H9 (cell line): ENCODE measurements around the gene KCTD1. TPM values are rescaled to one million over a fixed set of nuclear protein-coding genes. Genes with fewer than 3 reads are reported as not detected.

ENCODE experiments used
- DNase-seq: peaks from one replicate; pipeline ENCODE4 v3.0.0-alpha.2; 2017
- H2AFZ ChIP-seq: one replicate; pipeline ENCODE4 v1.6.1; 2013; ENCODE audit warnings: mild to moderate bottlenecking, low read length, control low read depth, moderate library complexity
- H2AK5ac ChIP-seq: 2 replicates; pipeline ENCODE4 v1.6.1; 2013; ENCODE audit warnings: low read length, control low read depth, mixed read lengths; ENCODE audit not compliant: insufficient read length
- H2BK120ac ChIP-seq: one replicate; pipeline ENCODE4 v1.6.1; 2013; ENCODE audit warnings: low read depth, mild to moderate bottlenecking, low read length, control low read depth, inconsistent platforms; ENCODE audit not compliant: poor library complexity, severe bottlenecking
- H2BK12ac ChIP-seq: 2 replicates; pipeline ENCODE4 v1.6.1; 2013; ENCODE audit warnings: low read length, control low read depth, mixed read lengths, low read depth; ENCODE audit not compliant: insufficient read length
- H2BK15ac ChIP-seq: 2 replicates; pipeline ENCODE4 v1.6.1; 2013; ENCODE audit warnings: low read depth, low read length, control low read depth
- H2BK20ac ChIP-seq: one replicate; pipeline ENCODE4 v1.6.1; 2013; ENCODE audit warnings: low read depth, mild to moderate bottlenecking, low read length, control low read depth, inconsistent platforms; ENCODE audit not compliant: poor library complexity, severe bottlenecking
- H2BK5ac ChIP-seq: 2 replicates; pipeline ENCODE4 v1.6.1; 2013; ENCODE audit warnings: low read length, control low read depth, mixed read lengths; ENCODE audit not compliant: insufficient read length
- H3K14ac ChIP-seq: 2 replicates; pipeline ENCODE4 v1.6.1; 2013; ENCODE audit warnings: low read length, control low read depth; ENCODE audit not compliant: insufficient read depth
- H3K18ac ChIP-seq: 2 replicates; pipeline ENCODE4 v1.6.1; 2013; ENCODE audit warnings: low read depth, mild to moderate bottlenecking, mixed read lengths, low read length, control low read depth; ENCODE audit not compliant: insufficient read length
- H3K23ac ChIP-seq: 2 replicates; pipeline ENCODE4 v1.6.1; 2013; ENCODE audit warnings: low read length, control low read depth, mixed read lengths, low read depth; ENCODE audit not compliant: insufficient read length
- H3K23me2 ChIP-seq: 2 replicates; pipeline ENCODE4 v1.6.1; 2013; ENCODE audit warnings: low read depth, mild to moderate bottlenecking, mixed read lengths, low read length, control low read depth; ENCODE audit not compliant: insufficient read length, poor library complexity, severe bottlenecking
- H3K27ac ChIP-seq: 2 replicates; pipeline ENCODE4 v1.5.1; 2013; ENCODE audit warnings: low read length, control low read depth, mixed read lengths, low read depth; ENCODE audit not compliant: insufficient read length
- H3K27me3 ChIP-seq: 2 replicates; pipeline ENCODE4 v1.6.1; 2013; ENCODE audit warnings: low read length, control low read depth, inconsistent platforms; ENCODE audit not compliant: insufficient read depth
- H3K4ac ChIP-seq: 2 replicates; pipeline ENCODE4 v1.6.1; 2013; ENCODE audit warnings: low read depth, mild to moderate bottlenecking, control low read depth, inconsistent platforms, low read length, moderate library complexity
- H3K4me1 ChIP-seq: 2 replicates; pipeline ENCODE4 v1.6.1; 2013; ENCODE audit warnings: low read length, control low read depth, inconsistent platforms; ENCODE audit not compliant: insufficient read depth
- H3K4me2 ChIP-seq: 2 replicates; pipeline ENCODE4 v1.6.1; 2013; ENCODE audit warnings: low read length, control low read depth, mixed read lengths; ENCODE audit not compliant: insufficient read length, insufficient read depth
- H3K56ac ChIP-seq: 2 replicates; pipeline ENCODE4 v1.6.1; 2013; ENCODE audit warnings: low read depth, mild to moderate bottlenecking, mixed read lengths, low read length, control low read depth; ENCODE audit not compliant: insufficient read length
- H3K79me1 ChIP-seq: 2 replicates; pipeline ENCODE4 v1.6.1; 2013; ENCODE audit warnings: low read depth, mild to moderate bottlenecking, moderate library complexity, low read length, control low read depth, inconsistent platforms; ENCODE audit not compliant: insufficient read depth, poor library complexity, severe bottlenecking
- H3K79me2 ChIP-seq: 2 replicates; pipeline ENCODE4 v1.6.1; 2013; ENCODE audit warnings: low read length, control low read depth, inconsistent platforms; ENCODE audit not compliant: insufficient read depth
- H3K9ac ChIP-seq: 2 replicates; pipeline ENCODE4 v1.6.1; 2013; ENCODE audit warnings: low read length, control low read depth, mixed read lengths; ENCODE audit not compliant: insufficient read length; ENCODE audit errors: extremely low read depth
- H3K9me3 ChIP-seq: one replicate; pipeline ENCODE4 v1.6.1; 2013; ENCODE audit warnings: low read depth, low read length, inconsistent platforms; ENCODE audit not compliant: control insufficient read depth
- H3T11ph ChIP-seq: one replicate; pipeline ENCODE4 v1.6.1; 2013; ENCODE audit warnings: mild to moderate bottlenecking, low read length, control low read depth, inconsistent platforms
- H4K20me1 ChIP-seq: one replicate; pipeline ENCODE4 v1.6.1; 2013; ENCODE audit not compliant: control insufficient read depth, insufficient read length, insufficient read depth
- H4K5ac ChIP-seq: 2 replicates; pipeline ENCODE4 v1.6.1; 2013; ENCODE audit warnings: low read depth, mild to moderate bottlenecking, mixed read lengths, low read length, control low read depth; ENCODE audit not compliant: insufficient read length
- H4K8ac ChIP-seq: replicated peaks from 2 replicates; pipeline ENCODE4 v1.6.1; 2013; ENCODE audit warnings: low read length, control low read depth, mixed read lengths, low read depth; ENCODE audit not compliant: insufficient read length
- H4K91ac ChIP-seq: 2 replicates; pipeline ENCODE4 v1.6.1; 2013; ENCODE audit warnings: low read depth, mild to moderate bottlenecking, moderate library complexity, mixed read lengths, low read length, control low read depth; ENCODE audit not compliant: insufficient read length
- H3K27ac Mint-ChIP-seq, 3 experiments: 2 replicates in 2 of 3; 3 replicates in 1 of 3; pipeline ENCODE4 v1.8.0; 2020 to 2021; ENCODE audit warnings: mixed read lengths in 3 of 3, mild to moderate bottlenecking in 1 of 3, moderate library complexity in 1 of 3
- H3K27me3 Mint-ChIP-seq: 2 replicates; pipeline ENCODE4 v1.8.0; 2021; ENCODE audit warnings: low read depth, mild to moderate bottlenecking, moderate library complexity, mixed read lengths
- H3K36me3 Mint-ChIP-seq, 3 experiments: 2 replicates in 2 of 3; 3 replicates in 1 of 3; pipeline ENCODE4 v1.8.0; 2020 to 2021; ENCODE audit warnings: low read depth in 3 of 3, mixed read lengths in 3 of 3; ENCODE audit not compliant: insufficient read depth in 1 of 3
- H3K4me1 Mint-ChIP-seq, 2 experiments: 2 replicates each; pipeline ENCODE4 v1.8.0; 2020; ENCODE audit warnings: mixed read lengths in 2 of 2
- H3K4me3 Mint-ChIP-seq, 2 experiments: 2 replicates in 1 of 2; 3 replicates in 1 of 2; pipeline ENCODE4 v1.8.0; 2020 to 2021; ENCODE audit warnings: mild to moderate bottlenecking in 2 of 2, mixed read lengths in 2 of 2, moderate library complexity in 1 of 2
- H3K9me3 Mint-ChIP-seq, 2 experiments: 2 replicates in 1 of 2; 3 replicates in 1 of 2; pipeline ENCODE4 v1.8.0; 2020; ENCODE audit warnings: mild to moderate bottlenecking in 2 of 2, mixed read lengths in 2 of 2, moderate library complexity in 1 of 2
- CTCF ChIP-seq: fragments of 200-600 bp; sonication (generic); conservative IDR thresholded peaks from 3 replicates; pipeline ENCODE4 v1.8.0; 2021; ENCODE audit warnings: antibody characterized with exemption, mild to moderate bottlenecking
- WGBS: extraction: QIAGEN DNeasy Blood & Tissue Kit; methylation state at CpG from one replicate; pipeline ENCODE4 v1.1.7; 2013; ENCODE audit warnings: missing lambda C conversion rate, low lambda C conversion rate, mixed read lengths; ENCODE audit not compliant: insufficient read length; ENCODE audit errors: extremely low coverage; 5-methylcytosine and 5-hydroxymethylcytosine counted together
- total RNA-seq: library from RNA; stranded (reverse); gene quantifications from 2 replicates; pipeline ENCODE4 v1.2.1, GENCODE V29; 2021

The KCTD1 gene
- total RNA-seq, 1 experiment from 2014 or later = 10.8 TPM

DNA sequence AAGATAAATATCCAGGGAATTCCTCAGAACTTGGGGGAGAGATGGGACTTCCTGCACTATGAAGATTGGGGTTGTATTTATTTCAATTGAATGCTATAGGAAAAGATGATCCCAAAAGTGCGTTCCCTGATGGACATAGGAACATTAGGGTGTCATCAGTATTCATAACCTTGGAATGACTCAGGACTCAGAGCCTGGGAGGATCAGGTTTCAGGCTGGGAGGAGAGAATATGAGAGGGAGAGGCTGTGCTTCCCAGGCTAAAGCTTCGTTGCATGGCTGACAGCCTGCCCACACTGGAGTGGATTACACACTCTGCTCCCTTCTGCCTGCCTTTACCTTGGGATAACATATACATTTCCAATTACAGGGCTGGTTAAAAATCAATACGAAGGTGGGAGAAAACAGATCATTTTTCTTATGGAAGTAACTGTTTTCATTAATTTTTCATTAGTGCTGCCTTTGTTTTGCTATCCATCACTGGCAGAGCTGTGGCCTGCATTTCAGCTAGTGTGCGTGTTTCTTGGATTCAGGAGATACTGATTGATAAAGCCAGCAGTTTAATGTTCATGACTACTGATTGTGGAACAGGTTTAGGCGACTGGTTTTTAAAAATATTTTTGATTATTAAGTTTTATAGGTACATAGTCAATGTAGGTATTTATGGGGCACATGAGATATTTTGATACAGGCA is 118.7 kb downstream of the KCTD1 start:
- H2AFZ ChIP-seq = no peak overlapping the region
- H3K4me3 Mint-ChIP-seq = no peak overlapping the region

More for the DNA sequence above, 118.7 kb downstream of the KCTD1 start:
- Histone ChIP-seq H3K23ac (no peak overlapping the region), H2BK120ac (no peak overlapping the region), H3K9ac (no peak overlapping the region), H3K27ac (no peak overlapping the region), H3K23me2 (no peaks in the 10 kb centered on the region), H3K4me2 (no peak overlapping the region), H4K8ac (no peak overlapping the region), H3K79me1 (no peaks in the 10 kb centered on the region), H3K79me2 (no peaks in the 10 kb centered on the region), H3K14ac (no peak overlapping the region), H3K4me1 (peaks cover 4% of the 10 kb centered on the region; the same call in 1 of the 2 replicates), H2BK15ac (no peak overlapping the region), H3K27me3 (no peaks in the 10 kb centered on the region), H3T11ph (no peak overlapping the region), H2BK12ac (no peak overlapping the region), H2BK5ac (no peak overlapping the region), H4K5ac (no peak overlapping the region), H4K91ac (no peak overlapping the region), H3K9me3 (no peaks in the 10 kb centered on the region), H4K20me1 (no peaks in the 10 kb centered on the region), H2AK5ac (no peak overlapping the region), H2BK20ac (no peak overlapping the region), H3K56ac (no peak overlapping the region), H3K18ac (no peak overlapping the region), H3K4ac (no peak overlapping the region)
- peaks cover 1% of the 10 kb centered on the region; the same call in 1 of the 2 replicates for H3K27me3 Mint-ChIP-seq
- H3K4me1 Mint-ChIP-seq = peaks cover 7 to 8% of the 10 kb centered on the region in 2 experiments
- peak overlapping the region; percentile 37 to 50 (median 42); a peak in 3 of 7 replicates for H3K27ac Mint-ChIP-seq
- H3K9me3 Mint-ChIP-seq = no peaks in the 10 kb centered on the region
- no peak for DNase-seq
- no peaks in the 10 kb centered on the region for H3K36me3 Mint-ChIP-seq
- no peak for TF ChIP-seq CTCF
- 100% methylated on average over 1 of the region's 5 CpGs for WGBS
